HG03457 (cell line): ENCODE measurements around the gene GRIN2D.

ENCODE experiments used
- ATAC-seq: cut with Tn5 transposase; IDR thresholded peaks from one replicate; pipeline ENCODE4 v1.9.1; 2021; ENCODE audit warnings: moderate number of reproducible peaks; ENCODE audit not compliant: unreplicated experiment

Gene GRIN2D

GRCh38 chr19:48397263-48398101, 4.0 kb downstream of the GRIN2D start:
- no peak for ATAC-seq

DNA sequence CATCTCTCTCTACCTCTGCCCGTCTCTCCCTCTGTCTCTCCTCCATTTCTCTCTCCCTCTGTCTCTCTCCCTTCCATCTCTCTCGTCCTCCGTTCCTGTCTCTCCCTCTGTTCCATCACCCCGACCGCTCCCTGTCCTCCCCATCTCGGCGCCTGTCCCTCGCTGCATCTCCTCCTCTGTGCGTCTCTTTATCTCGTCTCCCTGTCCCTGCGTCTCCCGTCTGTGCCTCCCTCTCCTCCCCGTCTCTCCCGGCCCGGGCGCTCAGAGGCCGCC, 4.6 kb downstream of the GRIN2D start:
- no peak for ATAC-seq

- no peak for ATAC-seq
These were observed 5.1 kb downstream of the GRIN2D start for GRCh38 chr19:48398375-48399235.

DNA sequence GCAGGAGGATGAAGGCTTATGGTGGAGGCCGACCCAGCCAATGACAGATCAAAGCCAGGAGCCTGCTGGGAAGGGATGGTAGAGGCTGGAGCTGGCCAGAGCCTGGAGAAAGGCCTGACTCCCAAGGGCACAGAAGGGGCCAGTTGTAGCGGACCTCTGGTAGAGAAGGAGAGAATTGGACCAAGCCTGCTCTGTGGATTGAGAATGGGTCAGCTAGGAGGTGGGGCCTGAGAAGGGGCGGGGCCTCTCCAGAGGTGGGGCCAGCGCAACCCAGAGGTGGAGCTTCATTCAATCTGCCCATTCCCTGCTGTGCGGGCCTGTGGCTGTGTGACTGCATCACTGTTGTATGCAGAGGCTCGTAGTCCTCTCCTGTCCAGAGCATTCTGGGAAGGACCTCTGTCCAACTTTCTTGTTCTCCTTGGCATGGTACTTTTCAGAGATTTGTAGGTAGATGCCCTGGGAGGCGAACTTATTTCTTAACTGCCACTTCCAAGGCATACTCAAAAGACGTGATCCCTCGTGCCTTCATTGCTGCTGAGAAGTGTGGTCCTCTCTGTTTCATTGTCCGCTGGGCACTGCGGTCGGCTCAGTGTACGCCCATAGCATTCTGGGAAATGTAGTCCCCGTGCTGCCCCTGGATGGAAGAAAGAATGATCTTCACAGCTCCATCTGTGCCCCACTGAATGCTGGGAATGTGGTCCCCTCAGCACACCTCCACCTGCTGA, 6.7 kb downstream of the GRIN2D start:
- no peak for ATAC-seq

GRCh38 chr19:48401287-48401686, 7.8 kb downstream of the GRIN2D start:
- no peak for ATAC-seq

GRCh38 chr19:48403606-48404005, 10.1 kb downstream of the GRIN2D start:
- no peak for ATAC-seq

GRCh38 chr19:48405010-48405659, 11.7 kb downstream of the GRIN2D start:
- no peak for ATAC-seq

DNA sequence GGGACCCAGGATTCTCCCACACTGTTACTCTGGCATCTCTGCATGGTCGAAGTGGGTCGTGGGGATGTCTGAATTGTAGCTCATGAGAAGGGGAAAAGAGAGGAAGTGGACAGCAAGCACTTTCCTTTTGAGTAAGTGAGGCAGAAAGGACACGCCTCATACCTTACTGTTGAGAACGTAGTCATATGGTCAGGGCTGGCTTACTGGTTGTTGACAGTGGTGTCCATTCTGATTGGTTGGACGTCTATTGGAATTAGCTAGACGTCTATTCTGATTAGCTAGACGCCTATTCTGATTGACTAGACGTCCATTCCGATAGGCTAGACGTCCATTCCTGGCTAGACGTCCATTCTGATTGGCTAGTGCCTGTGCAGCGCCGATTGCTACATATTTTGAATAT, 12.4 kb downstream of the GRIN2D start:
- ATAC-seq = no peak

GRCh38 chr19:48413879-48414587, 20.6 kb downstream of the GRIN2D start:
- ATAC-seq = no peak

DNA sequence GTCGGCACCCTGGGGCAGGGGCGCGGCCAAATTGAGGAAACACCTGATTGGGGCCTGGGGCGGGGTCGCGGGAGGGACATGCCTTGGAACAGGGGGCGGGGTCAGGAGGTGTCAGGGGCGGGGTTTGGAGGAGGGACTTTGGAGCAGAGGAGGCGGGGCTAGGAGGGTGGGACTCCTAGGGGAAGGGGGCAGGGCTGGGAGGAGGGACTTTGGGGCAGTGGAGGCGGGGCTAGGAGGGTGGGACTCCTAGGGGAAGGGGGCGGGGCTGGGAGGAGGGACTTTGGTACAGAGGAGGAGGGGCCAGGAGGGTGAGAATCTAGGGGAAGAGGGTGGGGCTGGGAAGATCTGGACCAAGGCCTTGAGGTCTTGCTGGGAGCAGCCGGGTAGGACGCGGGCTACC, 21.9 kb downstream of the GRIN2D start:
- no peak for ATAC-seq

- ATAC-seq = no peak
These were observed 22.3 kb downstream of the GRIN2D start for GRCh38 chr19:48415806-48416221.

GRCh38 chr19:48417421-48417820, 24.0 kb downstream of the GRIN2D start:
- no peak for ATAC-seq

GRCh38 chr19:48418317-48419064, 25.0 kb downstream of the GRIN2D start:
- ATAC-seq = no peak

GRCh38 chr19:48419158-48419920, 25.9 kb downstream of the GRIN2D start:
- no peak for ATAC-seq

DNA sequence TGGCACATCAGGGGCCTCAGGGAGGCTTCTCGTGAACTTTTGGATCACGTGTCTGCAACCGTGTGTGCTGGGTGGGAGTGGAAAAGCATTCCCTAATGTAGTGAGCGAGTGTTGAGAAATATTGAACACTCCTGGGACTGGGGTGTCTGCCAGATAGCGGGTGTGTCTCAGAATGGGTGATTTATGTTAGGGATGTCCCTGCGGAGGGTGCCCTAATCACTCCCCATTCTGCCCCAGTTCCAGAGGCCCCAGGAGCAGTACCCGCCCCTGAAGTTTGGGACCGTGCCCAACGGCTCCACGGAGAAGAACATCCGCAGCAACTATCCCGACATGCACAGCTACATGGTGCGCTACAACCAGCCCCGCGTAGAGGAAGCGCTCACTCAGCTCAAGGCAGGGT, 28.1 kb downstream of the GRIN2D start:
- ATAC-seq = no peak

GRCh38 chr19:48424694-48425219, 31.3 kb downstream of the GRIN2D start:
- no peak for ATAC-seq

GRCh38 chr19:48428670-48429069, 35.2 kb downstream of the GRIN2D start:
- no peak for ATAC-seq

- ATAC-seq = no peak
These were observed 39.9 kb downstream of the GRIN2D start for GRCh38 chr19:48433337-48433736.

GRCh38 chr19:48436586-48436985, 43.1 kb downstream of the GRIN2D start:
- no peak for ATAC-seq
